SIG-M5 treated with dmso at 0.1 percent for 504 hours (cell line): ENCODE data around the gene STEAP4.

Source experiments
- DNase-seq: peaks from one replicate; lab custom pipeline; 2025; ENCODE audit not compliant: unreplicated experiment; lab: John Stamatoyannopoulos, UW

Gene STEAP4

GRCh38 chr7:88306590-88307048 lies at the start of gene STEAP4:
STEAP4 (minus strand) TSS chr7:88306894; CDS start chr7:88284269, 22,625 bp downstream.
- peak; percentile 31 for DNase-seq

GRCh38 chr7:88355011-88355410 lies 48.3 kb upstream of the STEAP4 start:
- peak; percentile 67 for DNase-seq

- no peak for DNase-seq
Measured at GRCh38 chr7:88350118-88350517, 43.4 kb upstream of the STEAP4 start.

GRCh38 chr7:88347517-88347916 lies 40.8 kb upstream of the STEAP4 start:
- DNase-seq, result no peak

GRCh38 chr7:88347090-88347489 lies 40.4 kb upstream of the STEAP4 start:
- DNase-seq, result no peak

- DNase-seq, result no peak
Measured at GRCh38 chr7:88346357-88346756, 39.7 kb upstream of the STEAP4 start.

GRCh38 chr7:88344956-88345832 lies 38.5 kb upstream of the STEAP4 start:
- DNase-seq, result peak; percentile 39

- no peak for DNase-seq
Measured at GRCh38 chr7:88344271-88344670, 37.6 kb upstream of the STEAP4 start.

GRCh38 chr7:88339195-88339922 lies 32.7 kb upstream of the STEAP4 start:
- no peak for DNase-seq

GRCh38 chr7:88338503-88338902 lies 31.8 kb upstream of the STEAP4 start:
- no peak for DNase-seq

- DNase-seq, result no peak
Measured at GRCh38 chr7:88337572-88337971, 30.9 kb upstream of the STEAP4 start.

- no peak for DNase-seq
Measured at GRCh38 chr7:88331322-88331721, 24.6 kb upstream of the STEAP4 start.

- DNase-seq, result no peak
Measured at GRCh38 chr7:88329532-88330463, 23.1 kb upstream of the STEAP4 start.

- DNase-seq, result peak; percentile 21
Measured at GRCh38 chr7:88328787-88329186, 22.1 kb upstream of the STEAP4 start.

GRCh38 chr7:88324699-88325098 lies 18.0 kb upstream of the STEAP4 start:
- DNase-seq, result no peak

- DNase-seq, result peak; percentile 9
Measured at GRCh38 chr7:88322151-88322550, 15.5 kb upstream of the STEAP4 start.

GRCh38 chr7:88321694-88322093 lies 15.0 kb upstream of the STEAP4 start:
- no peak for DNase-seq

GRCh38 chr7:88318196-88318595 lies 11.5 kb upstream of the STEAP4 start:
- DNase-seq, result no peak

GRCh38 chr7:88317422-88317821 lies 10.7 kb upstream of the STEAP4 start:
- no peak for DNase-seq

- no peak for DNase-seq
Measured at GRCh38 chr7:88316456-88316855, 9.8 kb upstream of the STEAP4 start.

GRCh38 chr7:88315522-88315921 lies 8.8 kb upstream of the STEAP4 start:
- DNase-seq, result no peak
